ENCODE results near the gene GARRE1.
"Not testable (repeated sequence)": the region's sequence is repeated elsewhere in the genome, so short reads cannot be mapped to it uniquely, and the experiment has no call there.

The GARRE1 gene, protein sequence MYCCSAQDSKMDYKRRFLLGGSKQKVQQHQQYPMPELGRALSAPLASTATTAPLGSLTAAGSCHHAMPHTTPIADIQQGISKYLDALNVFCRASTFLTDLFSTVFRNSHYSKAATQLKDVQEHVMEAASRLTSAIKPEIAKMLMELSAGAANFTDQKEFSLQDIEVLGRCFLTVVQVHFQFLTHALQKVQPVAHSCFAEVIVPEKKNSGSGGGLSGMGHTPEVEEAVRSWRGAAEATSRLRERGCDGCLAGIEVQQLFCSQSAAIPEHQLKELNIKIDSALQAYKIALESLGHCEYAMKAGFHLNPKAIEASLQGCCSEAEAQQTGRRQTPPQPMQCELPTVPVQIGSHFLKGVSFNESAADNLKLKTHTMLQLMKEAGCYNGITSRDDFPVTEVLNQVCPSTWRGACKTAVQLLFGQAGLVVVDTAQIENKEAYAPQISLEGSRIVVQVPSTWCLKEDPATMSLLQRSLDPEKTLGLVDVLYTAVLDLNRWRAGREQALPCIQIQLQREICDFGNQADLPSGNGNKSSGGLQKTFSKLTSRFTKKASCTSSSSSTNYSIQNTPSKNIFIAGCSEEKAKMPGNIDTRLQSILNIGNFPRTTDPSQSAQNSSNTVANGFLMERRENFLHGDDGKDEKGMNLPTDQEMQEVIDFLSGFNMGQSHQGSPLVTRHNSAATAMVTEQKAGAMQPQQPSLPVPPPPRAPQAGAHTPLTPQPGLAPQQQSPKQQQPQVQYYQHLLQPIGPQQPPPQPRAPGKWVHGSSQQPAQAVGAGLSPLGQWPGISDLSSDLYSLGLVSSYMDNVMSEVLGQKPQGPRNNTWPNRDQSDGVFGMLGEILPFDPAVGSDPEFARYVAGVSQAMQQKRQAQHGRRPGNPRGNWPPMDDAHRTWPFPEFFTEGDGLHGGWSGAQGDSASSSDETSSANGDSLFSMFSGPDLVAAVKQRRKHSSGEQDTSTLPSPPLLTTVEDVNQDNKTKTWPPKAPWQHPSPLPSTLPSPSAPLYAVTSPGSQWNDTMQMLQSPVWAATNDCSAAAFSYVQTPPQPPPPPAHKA (N-terminal part only)

GRCh38 chr19:34254046-34254697 is at the start of gene GARRE1:
Gene GARRE1 (plus strand): TSS chr19:34254554. CDS start chr19:34300474, 45,920 bp downstream.
- peak; percentile 92 for DNase-seq (ENCODE audit: low read depth, low spot score)

- not testable (repeated sequence) for DNase-seq (ENCODE audit: low read depth, low spot score)
Measured at GRCh38 chr19:34205324-34205723, 49.0 kb upstream of the GARRE1 start.

GRCh38 chr19:34208291-34208884 is 46.0 kb upstream of the GARRE1 start:
- no peak for DNase-seq (ENCODE audit: low read depth, low spot score)

DNA sequence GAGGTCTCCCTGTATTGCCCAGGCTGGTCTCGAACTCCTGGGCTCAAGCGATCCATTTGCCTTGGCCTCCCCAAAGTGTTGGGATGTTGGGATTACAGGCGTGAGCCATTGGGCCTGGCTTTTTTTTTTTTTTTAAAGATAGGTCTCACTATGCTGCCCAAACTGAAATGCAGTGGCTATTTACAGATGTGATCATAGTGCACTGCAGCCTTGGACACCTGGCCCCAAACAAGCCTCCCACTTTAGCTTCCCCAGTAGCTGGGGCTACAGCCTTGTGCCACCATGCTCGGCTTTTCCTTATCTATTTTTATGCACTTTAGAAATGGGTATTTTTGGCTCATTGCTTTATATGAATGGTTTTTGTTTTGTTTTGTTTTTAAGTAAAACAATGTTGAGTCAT is 44.6 kb upstream of the GARRE1 start:
- no peak for DNase-seq (ENCODE audit: low read depth, low spot score)

- no peak for DNase-seq (ENCODE audit: low read depth, low spot score)
Measured at GRCh38 chr19:34213283-34213682, 41.1 kb upstream of the GARRE1 start.

DNA sequence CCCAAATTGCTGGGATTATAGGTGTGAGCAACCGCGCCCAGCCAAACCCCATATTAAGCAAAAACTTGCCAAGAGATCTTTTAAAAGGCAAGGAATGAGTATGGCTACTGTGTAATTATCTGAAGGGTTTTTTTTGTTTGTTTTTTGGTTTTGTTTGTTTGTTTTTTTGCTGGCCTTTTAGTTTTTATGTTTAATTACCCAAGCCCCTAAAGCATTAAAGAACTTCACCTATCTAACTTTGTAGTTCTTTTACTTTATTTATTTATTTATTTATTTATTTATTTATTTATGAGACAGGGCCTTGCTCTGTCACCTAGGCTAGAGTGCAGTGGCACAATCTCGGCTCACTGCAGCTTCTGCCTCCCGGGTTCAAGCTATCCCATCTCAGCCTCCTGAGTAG is 40.3 kb upstream of the GARRE1 start:
- DNase-seq (ENCODE audit: low read depth, low spot score), result no peak

GRCh38 chr19:34215006-34215665 is 39.2 kb upstream of the GARRE1 start:
- no peak for DNase-seq (ENCODE audit: low read depth, low spot score)

- no peak for DNase-seq (ENCODE audit: low read depth, low spot score)
Measured at GRCh38 chr19:34215666-34216038, 38.7 kb upstream of the GARRE1 start.

- DNase-seq (ENCODE audit: low read depth, low spot score), result not testable (repeated sequence)
Measured at GRCh38 chr19:34216745-34217219, 37.6 kb upstream of the GARRE1 start.

DNA sequence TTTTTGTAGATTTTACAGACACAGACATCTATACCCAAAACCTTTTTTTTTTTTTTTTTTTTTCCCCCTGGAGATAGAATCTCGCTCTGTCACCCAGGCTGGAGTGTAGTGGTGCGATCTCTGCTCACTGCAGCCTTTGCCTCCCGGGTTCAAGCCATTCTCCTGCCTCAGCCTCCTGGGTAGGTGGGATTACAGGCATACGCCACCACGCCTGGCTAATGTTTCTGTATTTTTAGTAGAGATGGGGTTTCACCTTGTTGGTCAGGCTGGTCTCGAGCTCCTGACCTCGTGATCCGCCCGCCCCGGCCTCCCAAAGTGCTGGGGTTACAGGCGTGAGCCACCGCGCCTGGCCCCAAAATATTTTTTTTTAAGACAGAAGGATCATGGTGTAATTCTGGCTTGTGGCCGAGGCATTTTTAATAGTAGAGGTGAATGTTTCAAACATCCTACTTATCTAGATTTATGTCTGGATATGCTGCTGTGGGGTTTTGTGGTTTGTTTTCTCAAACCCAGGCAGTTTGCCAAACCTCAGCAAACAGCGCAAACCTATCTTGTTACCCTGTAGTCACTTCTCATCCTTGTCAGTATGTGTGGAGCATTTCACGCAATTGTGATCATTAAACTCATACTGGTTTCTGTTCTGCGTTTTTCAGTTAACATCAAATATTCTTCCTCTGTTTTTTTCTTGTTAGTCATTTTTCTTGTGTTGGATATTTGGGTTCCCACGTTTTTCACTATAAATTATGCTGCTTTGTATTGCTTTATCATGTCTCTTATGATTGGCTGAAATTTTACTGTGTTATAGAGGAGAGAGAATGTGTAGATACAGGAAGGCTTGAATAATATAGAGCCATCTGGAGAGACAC is 36.2 kb upstream of the GARRE1 start:
- peak; percentile 95 for DNase-seq (ENCODE audit: low read depth, low spot score)

DNA sequence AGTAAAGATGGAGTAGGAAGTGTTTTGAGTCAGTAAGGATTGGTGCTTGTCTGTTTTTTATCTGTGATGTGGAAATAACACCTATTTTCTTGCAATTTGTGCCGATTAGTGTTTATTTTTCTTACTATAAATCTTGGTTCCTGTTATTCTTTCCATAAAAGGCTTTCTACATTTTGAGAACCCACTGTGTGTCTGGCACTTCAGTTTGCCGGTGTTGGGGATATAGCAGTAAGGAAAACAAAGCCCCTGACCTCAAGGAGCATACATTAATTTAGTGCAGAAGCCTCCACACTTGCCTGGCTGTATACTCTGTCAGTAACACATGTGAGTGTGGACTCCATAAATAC is 35.6 kb upstream of the GARRE1 start:
- no peak for DNase-seq (ENCODE audit: low read depth, low spot score)

DNA sequence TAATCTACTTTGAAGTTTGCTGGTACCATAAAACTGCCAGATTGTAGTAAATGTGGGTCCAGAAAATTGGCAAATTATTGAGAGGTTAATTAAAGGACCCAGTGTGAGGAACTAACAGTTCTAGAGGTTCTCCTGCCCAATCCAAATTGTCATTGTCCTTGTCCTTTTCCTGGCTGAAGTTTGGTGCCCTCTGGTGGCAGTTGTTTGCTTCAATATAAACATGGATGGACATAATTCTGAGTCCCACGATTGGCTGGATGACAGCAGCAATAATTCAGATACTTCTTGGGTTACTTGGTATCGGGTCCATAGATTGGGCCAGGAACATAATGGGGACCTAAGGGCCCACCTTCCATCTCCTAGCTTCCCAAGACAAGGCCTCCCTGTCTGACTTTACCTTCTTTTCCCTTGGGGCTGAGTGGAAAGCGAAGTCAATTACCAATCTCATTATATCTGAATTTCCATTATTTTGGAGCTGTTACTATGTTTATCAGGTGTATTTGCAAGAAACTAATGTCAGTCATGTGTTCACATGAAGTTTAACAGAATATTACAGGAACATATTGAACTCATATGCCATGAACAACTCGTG is 33.8 kb upstream of the GARRE1 start:
- DNase-seq (ENCODE audit: low read depth, low spot score), result peak; percentile 70

DNA sequence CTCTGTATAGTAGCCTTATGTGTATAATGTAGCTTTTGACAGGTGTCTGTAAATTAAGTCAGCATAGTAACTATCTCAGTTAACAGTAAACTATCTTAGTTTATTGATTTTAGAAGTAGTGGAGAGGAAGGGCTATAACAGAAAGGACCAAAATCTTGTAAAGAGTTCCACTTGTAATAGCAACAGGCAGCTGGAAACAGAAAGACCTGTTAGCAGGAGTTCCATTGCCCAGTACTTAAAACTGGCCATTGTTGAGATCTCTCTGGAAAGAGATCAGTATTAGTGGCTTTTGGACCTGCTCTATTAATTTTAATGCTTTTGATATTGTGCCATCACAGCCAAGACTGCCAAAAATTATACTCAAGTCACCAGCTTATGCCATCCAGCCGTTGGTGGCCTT is 32.0 kb upstream of the GARRE1 start:
- no peak for DNase-seq (ENCODE audit: low read depth, low spot score)

DNA sequence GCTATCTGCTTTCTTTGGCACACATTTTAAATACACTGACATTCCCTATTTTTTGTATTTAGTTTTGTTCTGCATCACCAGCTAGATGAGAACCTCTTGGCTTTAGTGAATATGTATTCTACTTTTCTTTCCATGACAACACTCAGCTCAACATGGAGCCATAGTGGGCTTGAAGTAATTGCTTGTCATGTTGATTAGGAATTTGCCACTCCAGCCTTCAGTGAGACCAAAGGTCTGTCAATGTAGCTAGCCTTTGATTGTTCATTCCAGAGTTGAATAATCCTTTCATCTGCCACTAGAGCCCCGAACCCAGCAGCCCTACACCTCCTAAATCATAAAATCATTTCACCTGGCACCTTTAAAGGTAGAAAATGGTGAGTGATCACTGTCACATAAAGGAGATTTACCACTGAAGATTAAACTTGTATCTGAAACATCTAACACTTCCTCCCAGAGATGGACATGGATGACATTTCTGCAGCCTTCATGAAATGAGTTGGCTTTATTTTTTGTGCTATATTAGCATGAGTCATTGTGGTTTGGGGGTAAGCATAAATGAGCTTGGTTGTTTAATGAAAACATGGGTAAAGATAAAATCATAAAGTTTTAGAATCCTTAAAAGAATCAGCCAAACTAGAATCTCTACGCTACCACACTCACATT is 29.2 kb upstream of the GARRE1 start:
- DNase-seq (ENCODE audit: low read depth, low spot score), result peak; percentile 48

- no peak for DNase-seq (ENCODE audit: low read depth, low spot score)
Measured at GRCh38 chr19:34225659-34226015, 28.7 kb upstream of the GARRE1 start.

- DNase-seq (ENCODE audit: low read depth, low spot score), result no peak
Measured at GRCh38 chr19:34226036-34226435, 28.3 kb upstream of the GARRE1 start.

- no peak for DNase-seq (ENCODE audit: low read depth, low spot score)
Measured at GRCh38 chr19:34228347-34228746, 26.0 kb upstream of the GARRE1 start.

- no peak for DNase-seq (ENCODE audit: low read depth, low spot score)
Measured at GRCh38 chr19:34228762-34229161, 25.6 kb upstream of the GARRE1 start.

- DNase-seq (ENCODE audit: low read depth, low spot score), result no peak
Measured at GRCh38 chr19:34229721-34230120, 24.6 kb upstream of the GARRE1 start.
